PC-3 (cell line): ENCODE data around the gene CSRNP3.

ENCODE experiments used
- CTCF ChIP-seq: fragments of 300-600 bp; sonication (generic); conservative IDR thresholded peaks from 2 replicates; pipeline ENCODE4 v1.5.1; 2017; ENCODE audit warnings: antibody characterized with exemption, low read depth, mild to moderate bottlenecking, low read length
- EZH2 ChIP-seq: fragments of 300-600 bp; sonication (generic); IDR thresholded peaks from one replicate; pipeline ENCODE4 v1.6.1; 2017; ENCODE audit warnings: antibody characterized with exemption, mild to moderate bottlenecking, low read length; ENCODE audit not compliant: unreplicated experiment
- EZH2phosphoT487 ChIP-seq: fragments of 300-600 bp; sonication (generic); IDR thresholded peaks from 2 replicates; pipeline ENCODE4 v1.6.1; 2018; ENCODE audit warnings: mild to moderate bottlenecking, antibody characterized with exemption, low read length, borderline replicate concordance

- TF ChIP-seq CTCF (no peak), EZH2 (no peak), EZH2phosphoT487 (no peak)
Measured at GRCh38 chr2:165725421-165725820, 255.9 kb downstream of the CSRNP3 start.
